SK-N-SH (cell line): ENCODE data around the gene SUFU. TPM values are rescaled to one million over a fixed set of nuclear protein-coding genes. Genes with fewer than 3 reads are reported as not detected.

Experiments
- CTCF ChIA-PET: fragments of 300-600, 350-600 bp; formaldehyde crosslinking; extraction: SDS; loops from one replicate; lab custom pipeline; 2021; lab: Yijun Ruan, JAX
- POLR2A ChIA-PET: fragments of 350-600 bp; sonication (Branson Sonifier 250); formaldehyde crosslinking; extraction: SDS; loops from one replicate; lab custom pipeline; 2020; ENCODE audit warnings: antibody characterized with exemption, inconsistent platforms; lab: Yijun Ruan, JAX
- DNase-seq: peaks from one replicate; pipeline ENCODE4 v3.0.0; 2012
- H2AFZ ChIP-seq: fragments of 200-600 bp; sonication (generic); 2 replicates; pipeline ENCODE4 v1.8.1; 2016; ENCODE audit warnings: antibody characterized with exemption, mild to moderate bottlenecking, low read depth
- H3F3A ChIP-seq: fragments of 200-600 bp; sonication (generic); replicated peaks from 2 replicates; pipeline ENCODE3; 2016; ENCODE audit warnings: antibody characterized with exemption, mild to moderate bottlenecking; ENCODE audit not compliant: insufficient read depth
- H3K27ac ChIP-seq, 2 experiments: fragments of 200-500 bp in 1 of 2; fragments of 200-600 bp in 1 of 2; sonication (Bioruptor generic) in 1 of 2; sonication (generic), shearing (Covaris generic) in 1 of 2; 2 replicates each; pipeline versions ENCODE4 v1.5.1 to v1.6.1; 2014 to 2016; ENCODE audit warnings: low read depth in 2 of 2, inconsistent platforms in 1 of 2, low read length in 1 of 2, mild to moderate bottlenecking in 1 of 2, mixed read lengths in 1 of 2
- H3K27me3 ChIP-seq: fragments of 200-600 bp; sonication (generic), shearing (Covaris generic); 2 replicates; pipeline ENCODE4 v1.6.1; 2016; ENCODE audit warnings: mixed run types; ENCODE audit not compliant: insufficient read depth
- H3K36me3 ChIP-seq, 2 experiments: fragments of 200-500 bp in 1 of 2; fragments of 200-600 bp in 1 of 2; sonication (Bioruptor generic) in 1 of 2; sonication (generic) in 1 of 2; replicated peaks in 1 of 2; 2 replicates each; pipeline versions ENCODE3 to v1.5.1; 2014 to 2016; ENCODE audit warnings: low read length in 1 of 2, mild to moderate bottlenecking in 1 of 2; ENCODE audit not compliant: insufficient read depth in 2 of 2, control insufficient read depth in 1 of 2
- H3K4me1 ChIP-seq, 2 experiments: fragments of 200-500 bp in 1 of 2; fragments of 200-600 bp in 1 of 2; sonication (Bioruptor generic) in 1 of 2; sonication (generic), shearing (Covaris generic) in 1 of 2; 2 replicates each; pipeline versions ENCODE4 v1.5.1 to v1.6.1; 2014 to 2016; ENCODE audit warnings: low read depth in 1 of 2, low read length in 1 of 2, mixed run types in 1 of 2; ENCODE audit not compliant: insufficient read depth in 2 of 2, control insufficient read depth in 1 of 2
- H3K4me2 ChIP-seq: fragments of 200-600 bp; sonication (generic), shearing (Covaris generic); 2 replicates; pipeline ENCODE4 v1.6.1; 2017; ENCODE audit warnings: mixed run types
- H3K4me3 ChIP-seq, 2 experiments: fragments of 200-500 bp in 1 of 2; fragments of 200-600 bp in 1 of 2; sonication (Bioruptor generic) in 1 of 2; sonication (generic), shearing (Covaris generic) in 1 of 2; 2 replicates each; pipeline versions ENCODE4 v1.5.1 to v1.8.1; 2014 to 2016; ENCODE audit warnings: low read depth in 2 of 2, inconsistent platforms in 1 of 2, low read length in 1 of 2, mild to moderate bottlenecking in 1 of 2, mixed read lengths in 1 of 2, moderate library complexity in 1 of 2
- H3K79me2 ChIP-seq: fragments of 200-600 bp; sonication (generic); 2 replicates; pipeline ENCODE4 v1.8.1; 2017; ENCODE audit warnings: mild to moderate bottlenecking; ENCODE audit not compliant: insufficient read depth
- H3K9ac ChIP-seq: fragments of 200-600 bp; sonication (generic); 2 replicates; pipeline ENCODE4 v1.6.1; 2017; ENCODE audit warnings: mixed run types
- H3K9me2 ChIP-seq: fragments of 200-600 bp; sonication (generic); 2 replicates; pipeline ENCODE4 v1.6.1; 2017; ENCODE audit warnings: mixed run types
- H3K9me3 ChIP-seq: fragments of 200-600 bp; sonication (generic); 2 replicates; pipeline ENCODE4 v1.6.1; 2017; ENCODE audit warnings: mixed run types, mild to moderate bottlenecking, moderate library complexity
- H4K20me1 ChIP-seq: fragments of 200-600 bp; sonication (generic); 2 replicates; pipeline ENCODE4 v1.6.1; 2017; ENCODE audit warnings: mild to moderate bottlenecking, mixed run types; ENCODE audit not compliant: insufficient read depth
- CHD2 ChIP-seq: fragments of 150-350 bp; IDR thresholded peaks from 2 replicates; pipeline ENCODE4 v1.6.1; 2018; ENCODE audit warnings: low read length; ENCODE audit not compliant: partially characterized antibody
- ELF1 ChIP-seq: IDR thresholded peaks from 2 replicates; pipeline ENCODE4 v1.4.0; 2012
- EP300 ChIP-seq, 2 experiments: IDR thresholded peaks; 2 replicates each; pipeline versions ENCODE4 v1.4.0 to v1.6.1; 2012; ENCODE audit warnings: borderline replicate concordance in 1 of 2, low read depth in 1 of 2, low read length in 1 of 2
- EZH2phosphoT487 ChIP-seq: fragments of 200-600 bp; sonication (generic); IDR thresholded peaks from 2 replicates; pipeline ENCODE4 v1.6.1; 2017; ENCODE audit warnings: low read depth, mixed run types, mild to moderate bottlenecking, antibody characterized with exemption, moderate library complexity, borderline replicate concordance
- FOSL2 ChIP-seq: IDR thresholded peaks from 2 replicates; pipeline ENCODE4 v1.4.0; 2012; ENCODE audit warnings: low read depth, mild to moderate bottlenecking, moderate library complexity, borderline replicate concordance
- FOXJ3 ChIP-seq: sonication (generic); formaldehyde crosslinking; IDR thresholded peaks from 2 replicates; pipeline ENCODE4 v1.5.1; 2020; ENCODE audit warnings: mild to moderate bottlenecking, missing genetic modification reagents
- FOXM1 ChIP-seq: IDR thresholded peaks from 2 replicates; pipeline ENCODE4 v1.4.0; 2012; ENCODE audit warnings: low read depth, mild to moderate bottlenecking
- MXI1 ChIP-seq: IDR thresholded peaks from 2 replicates; pipeline ENCODE4 v1.6.1; 2012; ENCODE audit warnings: mild to moderate bottlenecking, low read depth, low read length, improper control_type of control experiment
- POLR2AphosphoS5 ChIP-seq: IDR thresholded peaks from 2 replicates; pipeline ENCODE4 v1.6.1; 2012; ENCODE audit warnings: low read depth, low read length
- RAD21 ChIP-seq: IDR thresholded peaks from 2 replicates; pipeline ENCODE4 v1.6.1; 2012; ENCODE audit warnings: mild to moderate bottlenecking, low read length
- RCOR1 ChIP-seq: fragments of 150-350 bp; IDR thresholded peaks from 2 replicates; pipeline ENCODE4 v1.6.1; 2017; ENCODE audit warnings: antibody characterized with exemption, low read length
- RFX5 ChIP-seq: IDR thresholded peaks from 2 replicates; pipeline ENCODE4 v1.6.1; 2012; ENCODE audit warnings: mild to moderate bottlenecking, improper control_type of control experiment, low read length
- SIN3A ChIP-seq: IDR thresholded peaks from 2 replicates; pipeline ENCODE4 v1.6.1; 2012; ENCODE audit warnings: low read depth, mild to moderate bottlenecking, low read length, moderate library complexity, borderline replicate concordance
- SMC3 ChIP-seq: IDR thresholded peaks from 2 replicates; pipeline ENCODE4 v1.6.1; 2012; ENCODE audit warnings: low read depth, low read length, improper control_type of control experiment
- TAF1 ChIP-seq: IDR thresholded peaks from 2 replicates; pipeline ENCODE4 v1.6.1; 2012; ENCODE audit warnings: low read depth, mild to moderate bottlenecking, low read length, moderate library complexity, borderline replicate concordance
- TEAD4 ChIP-seq: IDR thresholded peaks from 2 replicates; pipeline ENCODE4 v1.4.0; 2012; ENCODE audit warnings: mild to moderate bottlenecking, borderline replicate concordance; ENCODE audit not compliant: insufficient read depth
- WGBS: methylation state at CpG from one replicate; pipeline ENCODE4 v1.1.6; 2017; ENCODE audit warnings: low lambda C conversion rate; 5-methylcytosine and 5-hydroxymethylcytosine counted together
- polyA plus RNA-seq, 3 experiments: library from polyadenylated mRNA; depleted of rRNA; stranded (reverse); fragments of >200 nt; gene quantifications; 2 replicates each; pipeline ENCODE4 v1.2.3, GENCODE V29; 2012
- TF ChIP-seq, protein P1 (sequence below): IDR thresholded peaks from 2 replicates; pipeline ENCODE4 v1.4.0; 2012; ENCODE audit warnings: low read depth
- TF ChIP-seq, protein P2 (sequence below): fragments of 150-350 bp; IDR thresholded peaks from 2 replicates; pipeline ENCODE4 v1.6.1; 2017; ENCODE audit warnings: antibody characterized with exemption, low read length, low read depth, borderline replicate concordance
- TF ChIP-seq, protein P3 (sequence below): fragments of 150-350 bp; IDR thresholded peaks from 2 replicates; pipeline ENCODE4 v1.6.1; 2016; ENCODE audit warnings: mild to moderate bottlenecking, low read depth, low read length
- TF ChIP-seq, protein P4 (sequence below): IDR thresholded peaks from 2 replicates; pipeline ENCODE4; 2012
- TF ChIP-seq, protein P5 (sequence below): fragments of 200-600 bp; sonication (generic); IDR thresholded peaks from 2 replicates; pipeline ENCODE4 v1.6.1; 2017; ENCODE audit warnings: antibody characterized with exemption, mild to moderate bottlenecking, moderate library complexity

The SUFU gene
- polyA plus RNA-seq, 1 of the 3 experiments (the other 2 are of a cell fraction): 5.7 TPM

DNA sequence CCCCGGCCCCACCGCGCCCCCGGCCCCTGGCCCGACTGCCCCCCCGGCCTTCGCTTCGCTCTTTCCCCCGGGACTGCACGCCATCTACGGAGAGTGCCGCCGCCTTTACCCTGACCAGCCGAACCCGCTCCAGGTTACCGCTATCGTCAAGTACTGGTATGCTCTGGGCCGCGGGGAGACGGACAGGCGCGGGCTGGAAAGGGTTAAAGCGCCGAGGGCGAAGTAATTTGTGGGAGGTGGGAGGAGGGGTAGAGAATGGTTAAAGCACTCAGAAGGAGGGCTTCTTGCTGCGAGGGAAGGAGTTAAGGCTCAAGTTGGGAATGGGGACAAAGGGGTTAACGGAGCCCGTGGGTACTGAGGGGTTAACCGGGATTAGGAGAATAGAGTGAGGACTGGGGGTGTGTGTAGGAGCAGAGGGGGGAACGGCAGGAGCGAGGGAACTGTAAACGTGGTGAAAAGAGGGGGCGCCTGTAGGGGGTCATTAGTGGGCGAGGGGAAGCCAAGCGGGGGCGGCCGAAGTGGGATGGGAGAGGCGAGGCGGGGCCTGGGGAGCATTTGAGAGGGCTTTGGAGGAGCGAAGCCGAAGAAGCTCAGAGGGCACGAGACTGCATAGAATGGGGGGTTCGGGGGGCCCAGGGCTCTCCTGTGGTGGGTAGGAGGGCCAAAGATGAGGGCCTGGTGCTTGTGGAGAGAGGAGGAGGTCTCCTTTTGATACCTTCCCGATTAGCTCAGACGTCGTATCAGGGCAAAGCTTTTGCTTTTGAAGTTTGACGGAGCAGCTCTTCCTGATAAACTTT, 605 bp downstream of the SUFU start:
- peaks cover 67% of the 10 kb centered on the region for H3K79me2 ChIP-seq
- H3K27me3 ChIP-seq: no peaks in the 10 kb centered on the region
- H3K4me2 ChIP-seq: peak overlapping the region; percentile 87
- ChIA-PET CTCF (interaction anchor here (0.6 to 5.7 kb wide), 31 partner anchors 8 to 335 kb away, joined by 3 to 110 read pairs (median 4); partner anchors contain the start of genes FBXL15 and TRIM8), POLR2A (interaction anchor here (1.1 to 2.4 kb wide), 4 partner anchors 15 to 140 kb away, joined by 3 to 9 read pairs (median 5); partner anchors contain the start of gene TRIM8)
- DNase-seq: peak; percentile 44
- peaks cover 8% of the 10 kb centered on the region for H3F3A ChIP-seq
- H3K4me3 ChIP-seq: peak overlapping the region; percentile 85 to 98
- H2AFZ ChIP-seq: peak overlapping the region; percentile 88; the same call in 1 of the 2 replicates
- peaks cover 31% of the 10 kb centered on the region for H4K20me1 ChIP-seq
- H3K27ac ChIP-seq: peak overlapping the region in 1 of 2 experiments; percentile 78; a peak in 2 of 4 replicates
- H3K9me3 ChIP-seq: no peaks in the 10 kb centered on the region
- TF ChIP-seq, protein P1, sequence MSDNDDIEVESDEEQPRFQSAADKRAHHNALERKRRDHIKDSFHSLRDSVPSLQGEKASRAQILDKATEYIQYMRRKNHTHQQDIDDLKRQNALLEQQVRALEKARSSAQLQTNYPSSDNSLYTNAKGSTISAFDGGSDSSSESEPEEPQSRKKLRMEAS: peak; percentile 33; the same call in 1 of the 2 replicates
- TF ChIP-seq, protein P2, sequence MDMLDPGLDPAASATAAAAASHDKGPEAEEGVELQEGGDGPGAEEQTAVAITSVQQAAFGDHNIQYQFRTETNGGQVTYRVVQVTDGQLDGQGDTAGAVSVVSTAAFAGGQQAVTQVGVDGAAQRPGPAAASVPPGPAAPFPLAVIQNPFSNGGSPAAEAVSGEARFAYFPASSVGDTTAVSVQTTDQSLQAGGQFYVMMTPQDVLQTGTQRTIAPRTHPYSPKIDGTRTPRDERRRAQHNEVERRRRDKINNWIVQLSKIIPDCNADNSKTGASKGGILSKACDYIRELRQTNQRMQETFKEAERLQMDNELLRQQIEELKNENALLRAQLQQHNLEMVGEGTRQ: no peak
- 0 out of 2 replicates have a peak, but pooled peaks have one; percentile 53 for TF ChIP-seq MXI1
- peaks cover 5% of the 10 kb centered on the region in 2 experiments for H3K36me3 ChIP-seq
- no peaks in the 10 kb centered on the region for H3K9me2 ChIP-seq
- peak overlapping the region; percentile 80 for H3K9ac ChIP-seq
- 2% methylated on average over 42 of the region's 47 CpGs for WGBS
- H3K4me1 ChIP-seq: peaks cover 8 to 15% of the 10 kb centered on the region in 2 experiments; a peak in 2 of 4 replicates

DNA sequence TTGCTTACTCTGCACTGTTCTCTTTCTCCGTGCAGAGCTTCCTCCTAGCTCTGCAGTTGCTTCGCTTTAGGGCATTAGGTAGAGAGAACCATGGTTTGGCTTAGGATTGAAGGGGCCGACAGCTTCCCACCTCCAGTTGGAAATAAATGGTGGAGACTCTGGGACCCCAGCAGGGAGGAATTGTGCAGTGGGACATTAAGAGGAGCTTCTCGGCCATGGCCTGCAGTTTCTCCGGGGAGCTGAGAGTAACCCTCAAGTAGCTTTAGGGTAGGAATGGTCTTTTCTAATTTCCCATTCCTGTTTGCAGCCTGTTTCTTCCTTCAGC, 1.2 kb downstream of the SUFU start:
- peaks cover 61% of the 10 kb centered on the region for H3K79me2 ChIP-seq
- ChIA-PET POLR2A (interaction anchor here (1.1 to 2.4 kb wide), 4 partner anchors 14 to 140 kb away, joined by 3 to 9 read pairs (median 5); partner anchors contain the start of gene TRIM8), CTCF (interaction anchor here (1.0 to 5.7 kb wide), 14 partner anchors 8 to 165 kb away, joined by 3 to 110 read pairs (median 6); partner anchors contain the start of genes FBXL15 and TRIM8)
- peak overlapping the region; percentile 80; the same call in 1 of the 2 replicates for H3K9ac ChIP-seq
- H3K9me3 ChIP-seq: no peaks in the 10 kb centered on the region
- no peaks in the 10 kb centered on the region for H3K27me3 ChIP-seq
- WGBS: 45% methylated on average over 5 of the region's 5 CpGs
- H2AFZ ChIP-seq: no peak overlapping the region
- H3F3A ChIP-seq: peaks cover 12% of the 10 kb centered on the region
- no peak for DNase-seq
- no peaks in the 10 kb centered on the region for H3K9me2 ChIP-seq
- H3K4me1 ChIP-seq: peaks cover 10 to 15% of the 10 kb centered on the region in 2 experiments; a peak in 3 of 4 replicates
- H3K4me2 ChIP-seq: peak overlapping the region; percentile 87
- H3K27ac ChIP-seq: no peak overlapping the region
- H3K4me3 ChIP-seq: peak overlapping the region; percentile 85 to 98
- H3K36me3 ChIP-seq: peaks cover 6 to 10% of the 10 kb centered on the region in 2 experiments
- peaks cover 26% of the 10 kb centered on the region for H4K20me1 ChIP-seq
- TF ChIP-seq CHD2: no peak
- no peak for TF ChIP-seq FOSL2
- TF ChIP-seq EP300 (IDR thresholded peaks at IDR 0.05; ENCODE audit: borderline replicate concordance in 1 of 2, low read depth in 1 of 2, low read length in 1 of 2): no peak
- no peak for TF ChIP-seq TEAD4
- TF ChIP-seq SIN3A: no peak
- TF ChIP-seq, protein P3, sequence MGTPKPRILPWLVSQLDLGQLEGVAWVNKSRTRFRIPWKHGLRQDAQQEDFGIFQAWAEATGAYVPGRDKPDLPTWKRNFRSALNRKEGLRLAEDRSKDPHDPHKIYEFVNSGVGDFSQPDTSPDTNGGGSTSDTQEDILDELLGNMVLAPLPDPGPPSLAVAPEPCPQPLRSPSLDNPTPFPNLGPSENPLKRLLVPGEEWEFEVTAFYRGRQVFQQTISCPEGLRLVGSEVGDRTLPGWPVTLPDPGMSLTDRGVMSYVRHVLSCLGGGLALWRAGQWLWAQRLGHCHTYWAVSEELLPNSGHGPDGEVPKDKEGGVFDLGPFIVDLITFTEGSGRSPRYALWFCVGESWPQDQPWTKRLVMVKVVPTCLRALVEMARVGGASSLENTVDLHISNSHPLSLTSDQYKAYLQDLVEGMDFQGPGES: no peak
- TF ChIP-seq SMC3: no peak
- no peak for TF ChIP-seq ELF1
- TF ChIP-seq RFX5: no peak
- TF ChIP-seq RAD21: no peak
- no peak for TF ChIP-seq FOXM1
- TF ChIP-seq RCOR1: no peak
- no peak for TF ChIP-seq TAF1
- no peak for TF ChIP-seq EZH2phosphoT487
- TF ChIP-seq MXI1: no peak
- TF ChIP-seq, protein P4, sequence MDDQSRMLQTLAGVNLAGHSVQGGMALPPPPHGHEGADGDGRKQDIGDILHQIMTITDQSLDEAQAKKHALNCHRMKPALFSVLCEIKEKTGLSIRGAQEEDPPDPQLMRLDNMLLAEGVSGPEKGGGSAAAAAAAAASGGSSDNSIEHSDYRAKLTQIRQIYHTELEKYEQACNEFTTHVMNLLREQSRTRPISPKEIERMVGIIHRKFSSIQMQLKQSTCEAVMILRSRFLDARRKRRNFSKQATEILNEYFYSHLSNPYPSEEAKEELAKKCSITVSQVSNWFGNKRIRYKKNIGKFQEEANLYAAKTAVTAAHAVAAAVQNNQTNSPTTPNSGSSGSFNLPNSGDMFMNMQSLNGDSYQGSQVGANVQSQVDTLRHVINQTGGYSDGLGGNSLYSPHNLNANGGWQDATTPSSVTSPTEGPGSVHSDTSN: no peak
- TF ChIP-seq, protein P5, sequence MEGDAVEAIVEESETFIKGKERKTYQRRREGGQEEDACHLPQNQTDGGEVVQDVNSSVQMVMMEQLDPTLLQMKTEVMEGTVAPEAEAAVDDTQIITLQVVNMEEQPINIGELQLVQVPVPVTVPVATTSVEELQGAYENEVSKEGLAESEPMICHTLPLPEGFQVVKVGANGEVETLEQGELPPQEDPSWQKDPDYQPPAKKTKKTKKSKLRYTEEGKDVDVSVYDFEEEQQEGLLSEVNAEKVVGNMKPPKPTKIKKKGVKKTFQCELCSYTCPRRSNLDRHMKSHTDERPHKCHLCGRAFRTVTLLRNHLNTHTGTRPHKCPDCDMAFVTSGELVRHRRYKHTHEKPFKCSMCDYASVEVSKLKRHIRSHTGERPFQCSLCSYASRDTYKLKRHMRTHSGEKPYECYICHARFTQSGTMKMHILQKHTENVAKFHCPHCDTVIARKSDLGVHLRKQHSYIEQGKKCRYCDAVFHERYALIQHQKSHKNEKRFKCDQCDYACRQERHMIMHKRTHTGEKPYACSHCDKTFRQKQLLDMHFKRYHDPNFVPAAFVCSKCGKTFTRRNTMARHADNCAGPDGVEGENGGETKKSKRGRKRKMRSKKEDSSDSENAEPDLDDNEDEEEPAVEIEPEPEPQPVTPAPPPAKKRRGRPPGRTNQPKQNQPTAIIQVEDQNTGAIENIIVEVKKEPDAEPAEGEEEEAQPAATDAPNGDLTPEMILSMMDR: no peak
- TF ChIP-seq FOXJ3 (CRISPR knock-in tag): no peak
- no peak for TF ChIP-seq POLR2AphosphoS5
